DND-41 (cell line): ENCODE measurements around the gene TSGA10.

ENCODE experiments used
- ATAC-seq: fragments of 200-7000 bp; cut with Tn5 transposase; 3 replicates; pipeline ENCODE4 v1.9.1; 2021; ENCODE audit warnings: low read depth; ENCODE audit not compliant: insufficient read depth
- DNase-seq: peaks from one replicate; pipeline ENCODE4 v3.0.0-alpha.2; 2020
- H2AFZ ChIP-seq: 2 replicates; pipeline ENCODE4 v1.6.0; 2012; ENCODE audit warnings: low read depth, low read length
- H3K27ac ChIP-seq: 2 replicates; pipeline ENCODE4 v1.5.1; 2012; ENCODE audit warnings: low read length, inconsistent platforms
- H3K27me3 ChIP-seq: fragments of 200-600 bp; sonication (generic); 2 replicates; pipeline ENCODE4 v1.6.0; 2012; ENCODE audit warnings: low read length, mild to moderate bottlenecking, inconsistent platforms; ENCODE audit not compliant: insufficient read depth, poor library complexity
- H3K36me3 ChIP-seq: 2 replicates; pipeline ENCODE4 v1.5.1; 2012; ENCODE audit warnings: low read length, inconsistent platforms; ENCODE audit not compliant: insufficient read depth
- H3K4me1 ChIP-seq: 2 replicates; pipeline ENCODE4 v1.5.1; 2012; ENCODE audit warnings: mild to moderate bottlenecking, low read length; ENCODE audit not compliant: insufficient read depth
- H3K4me2 ChIP-seq: 2 replicates; pipeline ENCODE4 v1.6.0; 2012; ENCODE audit warnings: mild to moderate bottlenecking, moderate library complexity, low read length, inconsistent platforms; ENCODE audit not compliant: insufficient read depth
- H3K4me3 ChIP-seq, 2 experiments: fragments of 200-600 bp in 1 of 2; shearing (Covaris generic) in 1 of 2; 2 replicates each; pipeline ENCODE4 v1.5.1; 2012 to 2016; ENCODE audit warnings: inconsistent platforms in 2 of 2, low read length in 2 of 2, mild to moderate bottlenecking in 2 of 2, low read depth in 1 of 2, moderate library complexity in 1 of 2
- H3K79me2 ChIP-seq: 2 replicates; pipeline ENCODE4 v1.6.0; 2012; ENCODE audit warnings: low read length, inconsistent platforms; ENCODE audit not compliant: insufficient read depth
- H3K9ac ChIP-seq: 2 replicates; pipeline ENCODE4 v1.6.0; 2012; ENCODE audit warnings: low read depth, mild to moderate bottlenecking, inconsistent platforms, low read length, moderate library complexity
- H3K9me3 ChIP-seq: 2 replicates; pipeline ENCODE4 v1.5.1; 2012; ENCODE audit warnings: low read length, moderate library complexity, mild to moderate bottlenecking, inconsistent platforms; ENCODE audit not compliant: insufficient read depth, severe bottlenecking
- H4K20me1 ChIP-seq: 2 replicates; pipeline ENCODE4 v1.6.0; 2012; ENCODE audit warnings: low read length; ENCODE audit not compliant: insufficient read depth
- EZH2 ChIP-seq: IDR thresholded peaks from 3 replicates; pipeline ENCODE4 v1.6.1; 2012; ENCODE audit warnings: borderline replicate concordance, low read depth, mild to moderate bottlenecking, moderate library complexity, low read length, inconsistent platforms; ENCODE audit not compliant: severe bottlenecking
- TF ChIP-seq, protein P1 (sequence below): IDR thresholded peaks from 2 replicates; pipeline ENCODE4 v1.5.1; 2012; ENCODE audit warnings: borderline replicate concordance, low read length, moderate library complexity, mild to moderate bottlenecking; ENCODE audit not compliant: poor library complexity, severe bottlenecking; ENCODE audit errors: extremely low read depth

Gene TSGA10

GRCh38 chr2:99032786-99033185 is 122.0 kb downstream of the TSGA10 start:
- TF ChIP-seq, protein P1, sequence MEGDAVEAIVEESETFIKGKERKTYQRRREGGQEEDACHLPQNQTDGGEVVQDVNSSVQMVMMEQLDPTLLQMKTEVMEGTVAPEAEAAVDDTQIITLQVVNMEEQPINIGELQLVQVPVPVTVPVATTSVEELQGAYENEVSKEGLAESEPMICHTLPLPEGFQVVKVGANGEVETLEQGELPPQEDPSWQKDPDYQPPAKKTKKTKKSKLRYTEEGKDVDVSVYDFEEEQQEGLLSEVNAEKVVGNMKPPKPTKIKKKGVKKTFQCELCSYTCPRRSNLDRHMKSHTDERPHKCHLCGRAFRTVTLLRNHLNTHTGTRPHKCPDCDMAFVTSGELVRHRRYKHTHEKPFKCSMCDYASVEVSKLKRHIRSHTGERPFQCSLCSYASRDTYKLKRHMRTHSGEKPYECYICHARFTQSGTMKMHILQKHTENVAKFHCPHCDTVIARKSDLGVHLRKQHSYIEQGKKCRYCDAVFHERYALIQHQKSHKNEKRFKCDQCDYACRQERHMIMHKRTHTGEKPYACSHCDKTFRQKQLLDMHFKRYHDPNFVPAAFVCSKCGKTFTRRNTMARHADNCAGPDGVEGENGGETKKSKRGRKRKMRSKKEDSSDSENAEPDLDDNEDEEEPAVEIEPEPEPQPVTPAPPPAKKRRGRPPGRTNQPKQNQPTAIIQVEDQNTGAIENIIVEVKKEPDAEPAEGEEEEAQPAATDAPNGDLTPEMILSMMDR, result no peak
- TF ChIP-seq EZH2, result no peak
- H4K20me1 ChIP-seq, result no peaks in the 10 kb centered on the region
- no peaks in the 10 kb centered on the region for H3K36me3 ChIP-seq
- no peaks in the 10 kb centered on the region for H3K27me3 ChIP-seq
- DNase-seq, result no peak
- no peak overlapping the region for H3K4me3 ChIP-seq
- H3K4me2 ChIP-seq, result no peak overlapping the region
- H3K4me1 ChIP-seq, result no peaks in the 10 kb centered on the region
- no peak overlapping the region for H2AFZ ChIP-seq
- H3K9me3 ChIP-seq, result no peaks in the 10 kb centered on the region
- H3K79me2 ChIP-seq, result no peaks in the 10 kb centered on the region
- H3K9ac ChIP-seq, result no peak overlapping the region
- no peak overlapping the region for H3K27ac ChIP-seq
- no peak for ATAC-seq

GRCh38 chr2:99032001-99032400 is 122.7 kb downstream of the TSGA10 start:
- Histone ChIP-seq H4K20me1 (no peaks in the 10 kb centered on the region), H3K27me3 (no peaks in the 10 kb centered on the region), H3K79me2 (no peaks in the 10 kb centered on the region), H3K27ac (no peak overlapping the region), H2AFZ (no peak overlapping the region), H3K4me2 (no peak overlapping the region), H3K9me3 (no peaks in the 10 kb centered on the region), H3K4me3 (no peak overlapping the region), H3K4me1 (no peaks in the 10 kb centered on the region), H3K36me3 (no peaks in the 10 kb centered on the region), H3K9ac (no peak overlapping the region)
- DNase-seq (no peak), ATAC-seq (no peak)
- no peak for TF ChIP-seq EZH2
- TF ChIP-seq, protein P1, result no peak

GRCh38 chr2:99031481-99031880 is 123.3 kb downstream of the TSGA10 start:
- no peaks in the 10 kb centered on the region for H3K9me3 ChIP-seq
- no peaks in the 10 kb centered on the region for H3K36me3 ChIP-seq
- no peak overlapping the region for H3K27ac ChIP-seq
- peak; percentile 24 for DNase-seq
- ATAC-seq, result peak; percentile 64
- no peaks in the 10 kb centered on the region for H3K4me1 ChIP-seq
- no peaks in the 10 kb centered on the region for H3K27me3 ChIP-seq
- H3K79me2 ChIP-seq, result no peaks in the 10 kb centered on the region
- H2AFZ ChIP-seq, result no peak overlapping the region
- H3K4me3 ChIP-seq, result no peak overlapping the region
- H3K4me2 ChIP-seq, result no peak overlapping the region
- no peak overlapping the region for H3K9ac ChIP-seq
- H4K20me1 ChIP-seq, result no peaks in the 10 kb centered on the region
- no peak for TF ChIP-seq EZH2
- TF ChIP-seq, protein P1, result no peak

- DNase-seq (no peak), ATAC-seq (no peak)
- H2AFZ ChIP-seq, result no peak overlapping the region
- H3K27ac ChIP-seq, result no peak overlapping the region
- H3K36me3 ChIP-seq, result no peaks in the 10 kb centered on the region
- H3K9ac ChIP-seq, result no peak overlapping the region
- no peak overlapping the region for H3K4me2 ChIP-seq
- H3K4me1 ChIP-seq, result no peaks in the 10 kb centered on the region
- H3K9me3 ChIP-seq, result peaks cover 3% of the 10 kb centered on the region
- H4K20me1 ChIP-seq, result no peaks in the 10 kb centered on the region
- H3K27me3 ChIP-seq, result no peaks in the 10 kb centered on the region
- no peaks in the 10 kb centered on the region for H3K79me2 ChIP-seq
- TF ChIP-seq, protein P1, result no peak
- no peak for TF ChIP-seq EZH2
- no peak overlapping the region for H3K4me3 ChIP-seq
These were observed 126.2 kb downstream of the TSGA10 start for GRCh38 chr2:99028558-99028957.
